ENCODE results near the gene NADK2.

GRCh38 chr5:36250427-36250826, 8.7 kb upstream of the NADK2 start:
- TF ChIP-seq CTCF (conservative IDR thresholded peaks at IDR 0.05 in 1 of 2, IDR thresholded peaks at IDR 0.05 in 1 of 2; ENCODE audit: low read depth in 1 of 2, low read length in 2 of 2) (no peak), EZH2 (IDR thresholded peaks at IDR 0.05; ENCODE audit: low read length, missing control alignments) (no peak)
